Endothelial cell of umbilical vein (primary cell): ENCODE results near the gene KCNQ1OT1. TPM values are rescaled to one million over a fixed set of nuclear protein-coding genes. Genes with fewer than 3 reads are reported as not detected.

ENCODE experiments used
- BruUV-seq: library from RNA; stranded (reverse); fragments of 400-500 nt; replicated peaks from 2 replicates; lab custom pipeline; 2021; lab: Mats Ljungman, UMichigan
- CTCF ChIA-PET: fragments of 300-600, 350-600 bp; sonication (Branson Sonifier 250); formaldehyde crosslinking; loops from one replicate; lab custom pipeline; 2021; ENCODE audit warnings: antibody characterized with exemption, inconsistent platforms; lab: Charles Lee
- POLR2A ChIA-PET: fragments of 300-600, 350-600 bp; sonication (Branson Sonifier 250); formaldehyde crosslinking; loops from one replicate; lab custom pipeline; 2021; ENCODE audit warnings: antibody characterized with exemption, inconsistent platforms; lab: Charles Lee
- DNase-seq: peaks from one replicate; pipeline ENCODE4 v3.0.0-alpha.2; 2011; ENCODE audit warnings: low read depth, low spot score
- FAIRE-seq: peaks from 2 replicates; lab custom pipeline; 2011; peaks lifted over from hg19 to GRCh38; lab: Jason Lieb, UNC
- H2AFZ ChIP-seq: 2 replicates; pipeline ENCODE4 v1.6.0; 2012; ENCODE audit warnings: low read depth, low read length, control low read depth, inconsistent platforms
- H3K27ac ChIP-seq: 2 replicates; pipeline ENCODE4 v1.5.1; 2011; ENCODE audit warnings: low read depth, mild to moderate bottlenecking, control low read depth, low read length, moderate library complexity; ENCODE audit not compliant: insufficient read depth
- H3K27me3 ChIP-seq, 2 experiments: 2 replicates each; pipeline versions ENCODE4 v1.6.0 to v1.6.1; 2011; ENCODE audit warnings: low read length in 2 of 2, mixed read lengths in 1 of 2; ENCODE audit not compliant: control insufficient read depth in 2 of 2, insufficient read depth in 2 of 2
- H3K36me3 ChIP-seq, 2 experiments: 2 replicates in 1 of 2; 3 replicates in 1 of 2; pipeline ENCODE4 v1.5.1; 2011; ENCODE audit warnings: low read length in 2 of 2, mild to moderate bottlenecking in 1 of 2, moderate library complexity in 1 of 2; ENCODE audit not compliant: control insufficient read depth in 2 of 2, insufficient read depth in 2 of 2; ENCODE audit errors: extremely low read depth in 1 of 2
- H3K4me1 ChIP-seq: 3 replicates; pipeline ENCODE4 v1.5.1; 2011; ENCODE audit warnings: mild to moderate bottlenecking, low read length; ENCODE audit not compliant: control insufficient read depth, insufficient read depth; ENCODE audit errors: extremely low read depth
- H3K4me2 ChIP-seq: 2 replicates; pipeline ENCODE4 v1.6.1; 2011; ENCODE audit warnings: low read length, control low read depth, mixed read lengths; ENCODE audit not compliant: insufficient read depth
- H3K4me3 ChIP-seq, 3 experiments: fragments of 200-600 bp in 1 of 3; sonication (generic), shearing (Covaris generic) in 1 of 3; replicated peaks in 1 of 3; 2 replicates each; pipeline ENCODE4 v1.5.1; 2011 to 2016; ENCODE audit warnings: control low read depth in 3 of 3, low read length in 3 of 3, mild to moderate bottlenecking in 2 of 3, inconsistent platforms in 1 of 3, low read depth in 1 of 3, moderate library complexity in 1 of 3; ENCODE audit not compliant: insufficient read depth in 1 of 3
- H3K79me2 ChIP-seq: 2 replicates; pipeline ENCODE4 v1.6.0; 2012; ENCODE audit warnings: low read length, inconsistent platforms; ENCODE audit not compliant: control insufficient read depth, insufficient read depth
- H3K9ac ChIP-seq: replicated peaks from 2 replicates; pipeline ENCODE3; 2011; ENCODE audit warnings: low read length, control low read depth; ENCODE audit not compliant: insufficient read depth; ENCODE audit errors: extremely low read depth
- H3K9me1 ChIP-seq: replicated peaks from 3 replicates; pipeline ENCODE4 v1.6.0; 2011; ENCODE audit warnings: mild to moderate bottlenecking, low read length; ENCODE audit not compliant: control insufficient read depth, insufficient read depth; ENCODE audit errors: extremely low read depth
- H3K9me3 ChIP-seq: replicated peaks from 2 replicates; pipeline ENCODE4 v1.5.1; 2012; ENCODE audit warnings: low read length, inconsistent platforms; ENCODE audit not compliant: control insufficient read depth, insufficient read depth
- H4K20me1 ChIP-seq: replicated peaks from 2 replicates; pipeline ENCODE3; 2011; ENCODE audit warnings: mild to moderate bottlenecking, low read length; ENCODE audit not compliant: control insufficient read depth, insufficient read depth; ENCODE audit errors: extremely low read depth
- CTCF ChIP-seq, 2 donors: IDR thresholded peaks; 1 replicate in 1 of 2; 2 replicates in 1 of 2; pipeline ENCODE4 v1.5.1; 2011; ENCODE audit warnings: low read length in 2 of 2, mild to moderate bottlenecking in 2 of 2, moderate library complexity in 2 of 2, control low read depth in 1 of 2, inconsistent platforms in 1 of 2, low read depth in 1 of 2; ENCODE audit not compliant: insufficient read depth in 1 of 2; ENCODE audit errors: extremely low read depth in 1 of 2
- EZH2 ChIP-seq: IDR thresholded peaks from 2 replicates; pipeline ENCODE4 v1.6.1; 2012; ENCODE audit warnings: borderline replicate concordance, low read depth, mild to moderate bottlenecking, moderate library complexity, low read length, inconsistent platforms; ENCODE audit not compliant: severe bottlenecking
- FOS ChIP-seq: IDR thresholded peaks from 2 replicates; pipeline ENCODE4 v1.6.1; 2011; ENCODE audit warnings: mild to moderate bottlenecking, low read length, moderate library complexity, borderline replicate concordance; ENCODE audit not compliant: insufficient read depth
- GATA2 ChIP-seq: IDR thresholded peaks from 2 replicates; pipeline ENCODE4 v1.7.0; 2011; ENCODE audit warnings: low read depth, mild to moderate bottlenecking, moderate library complexity, mixed read lengths, low read length; ENCODE audit not compliant: insufficient read length, insufficient read depth
- JUN ChIP-seq: IDR thresholded peaks from 2 replicates; pipeline ENCODE4 v1.6.1; 2011; ENCODE audit warnings: borderline replicate concordance, low read depth; ENCODE audit not compliant: insufficient read length, insufficient read depth
- MAX ChIP-seq: IDR thresholded peaks from 2 replicates; pipeline ENCODE4 v1.6.1; 2011; ENCODE audit not compliant: insufficient read depth, insufficient read length
- MYC ChIP-seq: IDR thresholded peaks from one replicate; pipeline ENCODE4 v1.6.1; 2011; ENCODE audit warnings: mild to moderate bottlenecking, low read depth, low read length
- POLR2A ChIP-seq: IDR thresholded peaks from 2 replicates; pipeline ENCODE4 v1.6.1; 2012; ENCODE audit warnings: low read depth, mild to moderate bottlenecking, control low read depth, low read length
- POLR2AphosphoS5 ChIP-seq: IDR thresholded peaks from 2 replicates; pipeline ENCODE4 v1.6.1; 2012; ENCODE audit warnings: low read depth, mild to moderate bottlenecking, control low read depth, low read length, moderate library complexity; ENCODE audit not compliant: insufficient read depth
- dilution Hi-C: fragments of 300-500 bp; cut with MboI; formaldehyde crosslinking; loops from one replicate; pipeline ENCODE4 v1.15.0; 2019; ENCODE audit warnings: low sequenced_read_pairs; ENCODE audit not compliant: extremely low pct_ligation_motif_present
- intact Hi-C: fragments of 100-400 bp; cut with micrococcal nuclease; formaldehyde crosslinking; loops from one replicate; pipeline ENCODE4 v1.10.0; 2022
- polyA plus RNA-seq, 4 experiments: library from polyadenylated mRNA; depleted of rRNA in 3 of 4; stranded (reverse) in 3 of 4; unstranded in 1 of 4; fragments of >200 nt; gene quantifications; 2 replicates each; pipeline versions ENCODE4 v1.2.1 to v1.2.3, GENCODE V29; 2011 to 2012; ENCODE audit warnings: missing spikeins in 1 of 4
- total RNA-seq: library from RNA; stranded (reverse); gene quantifications from 2 replicates; pipeline ENCODE4 v1.2.3, GENCODE V29; 2021

Gene KCNQ1OT1
- total and polyA plus RNA-seq, 2 donors (not counting 3 experiments of a cell fraction or from before 2014, with no cell fraction given) = 0.11 to 1.8 TPM

- H3K4me1 ChIP-seq = no peaks in the 10 kb centered on the region
- ChIA-PET CTCF (no interaction called here), POLR2A (no interaction called here)
- intact Hi-C loops (no loop called here), dilution Hi-C loops (no loop called here)
- no peak overlapping the region for H3K27ac ChIP-seq
- DNase-seq = no peak
- H3K9ac ChIP-seq = no peak overlapping the region
- no peaks in the 10 kb centered on the region for H3K9me1 ChIP-seq
- H2AFZ ChIP-seq = no peak overlapping the region
- H4K20me1 ChIP-seq = no peaks in the 10 kb centered on the region
- FAIRE-seq = no peak
- H3K4me2 ChIP-seq = no peak overlapping the region
- no peaks in the 10 kb centered on the region for H3K27me3 ChIP-seq
- no peaks in the 10 kb centered on the region for H3K79me2 ChIP-seq
- H3K9me3 ChIP-seq = peaks cover 4% of the 10 kb centered on the region
- no peaks in the 10 kb centered on the region for H3K36me3 ChIP-seq
- no peak for TF ChIP-seq JUN
- TF ChIP-seq GATA2 = no peak
- BruUV-seq = no TSS peak
- H3K4me3 ChIP-seq = no peak overlapping the region
Observed at GRCh38 chr11:2661173-2662023, 38.4 kb downstream of the KCNQ1OT1 start.

GRCh38 chr11:2660357-2660939 is 39.3 kb downstream of the KCNQ1OT1 start:
- dilution Hi-C loops = no loop called here
- peaks cover 4% of the 10 kb centered on the region for H3K9me3 ChIP-seq
- no peaks in the 10 kb centered on the region for H3K4me1 ChIP-seq
- CTCF ChIA-PET = no interaction called here
- POLR2A ChIA-PET = no interaction called here
- H3K79me2 ChIP-seq = no peaks in the 10 kb centered on the region
- no peak overlapping the region for H3K4me2 ChIP-seq
- BruUV-seq = no TSS peak
- DNase-seq (no peak), FAIRE-seq (no peak)
- no peaks in the 10 kb centered on the region for H3K27me3 ChIP-seq
- H3K4me3 ChIP-seq = no peak overlapping the region
- H3K9me1 ChIP-seq = no peaks in the 10 kb centered on the region
- H3K36me3 ChIP-seq = no peaks in the 10 kb centered on the region
- H2AFZ ChIP-seq = no peak overlapping the region
- no peak overlapping the region for H3K9ac ChIP-seq
- H3K27ac ChIP-seq = no peak overlapping the region
- intact Hi-C loops = no loop called here
- TF ChIP-seq MAX = no peak
- TF ChIP-seq POLR2AphosphoS5 = no peak
- no peak for TF ChIP-seq POLR2A
- no peak for TF ChIP-seq JUN
- no peak for TF ChIP-seq FOS
- no peak for TF ChIP-seq EZH2
- TF ChIP-seq GATA2 = no peak
- no peak for TF ChIP-seq MYC
- TF ChIP-seq CTCF (IDR thresholded peaks at IDR 0.05; ENCODE audit: extremely low read depth in 1 of 2, insufficient read depth in 1 of 2, low read depth in 1 of 2, low read length in 2 of 2) = no peak
- H4K20me1 ChIP-seq = no peaks in the 10 kb centered on the region
